Prostate gland (tissue), 2 donors: ENCODE data around the gene IRGQ.

Source experiments
- POLR2A ChIP-seq: fragments of 450-650 bp; IDR thresholded peaks from one replicate; pipeline ENCODE4 v1.6.1; 2016; ENCODE audit warnings: antibody characterized with exemption, mild to moderate bottlenecking
- TF ChIP-seq, protein P1 (sequence below), 4 experiments: fragments of 200-600 bp in 2 of 4; fragments of 450-650 bp in 2 of 4; sonication (generic) in 2 of 4; IDR thresholded peaks; 1 replicate in 3 of 4; 2 replicates in 1 of 4; pipeline ENCODE4 v1.5.1; 2016 to 2019; ENCODE audit warnings: antibody characterized with exemption in 4 of 4, mild to moderate bottlenecking in 2 of 4, moderate library complexity in 2 of 4

- TF ChIP-seq, protein P1, sequence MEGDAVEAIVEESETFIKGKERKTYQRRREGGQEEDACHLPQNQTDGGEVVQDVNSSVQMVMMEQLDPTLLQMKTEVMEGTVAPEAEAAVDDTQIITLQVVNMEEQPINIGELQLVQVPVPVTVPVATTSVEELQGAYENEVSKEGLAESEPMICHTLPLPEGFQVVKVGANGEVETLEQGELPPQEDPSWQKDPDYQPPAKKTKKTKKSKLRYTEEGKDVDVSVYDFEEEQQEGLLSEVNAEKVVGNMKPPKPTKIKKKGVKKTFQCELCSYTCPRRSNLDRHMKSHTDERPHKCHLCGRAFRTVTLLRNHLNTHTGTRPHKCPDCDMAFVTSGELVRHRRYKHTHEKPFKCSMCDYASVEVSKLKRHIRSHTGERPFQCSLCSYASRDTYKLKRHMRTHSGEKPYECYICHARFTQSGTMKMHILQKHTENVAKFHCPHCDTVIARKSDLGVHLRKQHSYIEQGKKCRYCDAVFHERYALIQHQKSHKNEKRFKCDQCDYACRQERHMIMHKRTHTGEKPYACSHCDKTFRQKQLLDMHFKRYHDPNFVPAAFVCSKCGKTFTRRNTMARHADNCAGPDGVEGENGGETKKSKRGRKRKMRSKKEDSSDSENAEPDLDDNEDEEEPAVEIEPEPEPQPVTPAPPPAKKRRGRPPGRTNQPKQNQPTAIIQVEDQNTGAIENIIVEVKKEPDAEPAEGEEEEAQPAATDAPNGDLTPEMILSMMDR (IDR thresholded peaks at IDR 0.05): no peak
- peak; percentile 22 for TF ChIP-seq POLR2A
Observed at GRCh38 chr19:43639519-43640423, 43.8 kb upstream of the IRGQ start, which contains the start of gene CADM4.
